Measurements from ENCODE around the gene ZNF221.

- TF ChIP-seq, protein P1, sequence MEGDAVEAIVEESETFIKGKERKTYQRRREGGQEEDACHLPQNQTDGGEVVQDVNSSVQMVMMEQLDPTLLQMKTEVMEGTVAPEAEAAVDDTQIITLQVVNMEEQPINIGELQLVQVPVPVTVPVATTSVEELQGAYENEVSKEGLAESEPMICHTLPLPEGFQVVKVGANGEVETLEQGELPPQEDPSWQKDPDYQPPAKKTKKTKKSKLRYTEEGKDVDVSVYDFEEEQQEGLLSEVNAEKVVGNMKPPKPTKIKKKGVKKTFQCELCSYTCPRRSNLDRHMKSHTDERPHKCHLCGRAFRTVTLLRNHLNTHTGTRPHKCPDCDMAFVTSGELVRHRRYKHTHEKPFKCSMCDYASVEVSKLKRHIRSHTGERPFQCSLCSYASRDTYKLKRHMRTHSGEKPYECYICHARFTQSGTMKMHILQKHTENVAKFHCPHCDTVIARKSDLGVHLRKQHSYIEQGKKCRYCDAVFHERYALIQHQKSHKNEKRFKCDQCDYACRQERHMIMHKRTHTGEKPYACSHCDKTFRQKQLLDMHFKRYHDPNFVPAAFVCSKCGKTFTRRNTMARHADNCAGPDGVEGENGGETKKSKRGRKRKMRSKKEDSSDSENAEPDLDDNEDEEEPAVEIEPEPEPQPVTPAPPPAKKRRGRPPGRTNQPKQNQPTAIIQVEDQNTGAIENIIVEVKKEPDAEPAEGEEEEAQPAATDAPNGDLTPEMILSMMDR (IDR thresholded peaks at IDR 0.05; ENCODE audit: low read depth, low read length) = no peak
- no peak for TF ChIP-seq EZH2phosphoT487 (IDR thresholded peaks at IDR 0.05; ENCODE audit: low read depth)
Measured at GRCh38 chr19:43957891-43958290, 6.9 kb downstream of the ZNF221 start.

All from OCI-LY3 (cell line).